Putamen (tissue), 1 donor: ENCODE measurements around the gene AP3B1.
"Not testable (repeated sequence)": the region's sequence is repeated elsewhere in the genome, so short reads cannot be mapped to it uniquely, and the experiment has no call there.

Experiments
- DNase-seq: peaks from one replicate; pipeline ENCODE4 v3.0.0-alpha.2; 2016; ENCODE audit warnings: low spot score

The AP3B1 gene

GRCh38 chr5:78151594-78152271, 142.8 kb downstream of the AP3B1 start:
- no peak for DNase-seq

GRCh38 chr5:78137290-78137689, 157.2 kb downstream of the AP3B1 start:
- DNase-seq = no peak

GRCh38 chr5:78133423-78133822, 161.1 kb downstream of the AP3B1 start:
- DNase-seq = no peak

GRCh38 chr5:78132507-78132906, 162.0 kb downstream of the AP3B1 start:
- no peak for DNase-seq

GRCh38 chr5:78129597-78129996, 164.9 kb downstream of the AP3B1 start:
- DNase-seq = no peak

GRCh38 chr5:78127875-78128274, 166.6 kb downstream of the AP3B1 start:
- DNase-seq = no peak

GRCh38 chr5:78126536-78126935, 168.0 kb downstream of the AP3B1 start:
- no peak for DNase-seq

GRCh38 chr5:78116167-78116566, 178.3 kb downstream of the AP3B1 start:
- DNase-seq = no peak

- no peak for DNase-seq
Observed at GRCh38 chr5:78113689-78114264, 180.7 kb downstream of the AP3B1 start.

- no peak for DNase-seq
Observed at GRCh38 chr5:78112931-78113330, 181.6 kb downstream of the AP3B1 start.

GRCh38 chr5:78109891-78110324, 184.6 kb downstream of the AP3B1 start:
- no peak for DNase-seq

GRCh38 chr5:78108564-78108963, 185.9 kb downstream of the AP3B1 start:
- no peak for DNase-seq

GRCh38 chr5:78103232-78103918, 191.1 kb downstream of the AP3B1 start:
- no peak for DNase-seq

- DNase-seq = no peak
Observed at GRCh38 chr5:78102500-78102899, 192.0 kb downstream of the AP3B1 start.

GRCh38 chr5:78095125-78095524, 199.4 kb downstream of the AP3B1 start:
- DNase-seq = no peak

GRCh38 chr5:78090002-78090401, 204.5 kb downstream of the AP3B1 start:
- no peak for DNase-seq

GRCh38 chr5:78078858-78079257, 215.6 kb downstream of the AP3B1 start:
- no peak for DNase-seq

GRCh38 chr5:78077369-78078068, 217.0 kb downstream of the AP3B1 start:
- DNase-seq = no peak

- DNase-seq = no peak
Observed at GRCh38 chr5:78076351-78076750, 218.1 kb downstream of the AP3B1 start.

GRCh38 chr5:78075301-78075700, 219.2 kb downstream of the AP3B1 start:
- DNase-seq = no peak

GRCh38 chr5:78070691-78071090, 223.8 kb downstream of the AP3B1 start:
- not testable (repeated sequence) for DNase-seq

GRCh38 chr5:78067581-78067980, 226.9 kb downstream of the AP3B1 start:
- DNase-seq = not testable (repeated sequence)

GRCh38 chr5:78066722-78067121, 227.8 kb downstream of the AP3B1 start:
- DNase-seq = not testable (repeated sequence)
